ENCODE data around the gene RAD52.

The RAD52 gene

DNA sequence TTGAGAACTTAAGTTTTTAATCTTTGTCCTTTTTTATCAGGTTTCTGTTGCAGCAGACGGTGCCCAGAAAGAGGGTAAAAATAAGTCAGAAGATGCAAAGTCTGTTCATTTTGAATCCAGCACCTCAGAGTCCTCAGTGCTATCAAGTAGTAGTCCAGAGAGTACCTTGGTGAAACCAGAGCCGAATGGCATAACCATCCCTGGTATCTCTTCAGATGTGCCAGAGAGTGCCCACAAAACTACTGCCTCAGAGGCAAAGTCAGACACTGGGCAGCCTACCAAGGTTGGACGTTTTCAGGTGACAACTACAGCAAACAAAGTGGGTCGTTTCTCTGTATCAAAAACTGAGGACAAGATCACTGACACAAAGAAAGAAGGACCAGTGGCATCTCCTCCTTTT lies 53.5 kb downstream of the RAD52 start:
- peaks cover 23% of the 10 kb centered on the region for H3K36me3 Mint-ChIP-seq

DNA sequence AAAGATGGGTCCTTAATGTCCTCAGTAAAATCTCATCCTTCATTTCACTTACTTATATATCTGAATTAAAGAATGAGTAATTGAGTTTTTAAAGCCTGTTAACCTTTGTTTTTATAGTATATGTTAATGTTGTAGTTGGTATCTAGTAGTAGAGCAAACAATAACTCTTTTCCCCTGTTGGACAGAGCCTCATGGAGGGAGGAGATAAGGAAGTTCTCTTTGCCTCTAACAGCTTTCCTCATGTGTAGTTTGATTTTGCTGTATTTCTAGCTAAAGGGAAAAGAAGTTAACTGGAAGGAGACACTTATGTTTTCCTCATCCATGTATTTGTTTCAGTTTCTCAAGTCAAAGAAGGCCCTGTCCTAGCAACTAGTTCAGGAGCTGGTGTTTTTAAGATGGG lies 55.3 kb downstream of the RAD52 start:
- Mint-ChIP-seq H3K4me3 (no peak overlapping the region), H3K27ac (no peak overlapping the region), H3K27me3 (no peaks in the 10 kb centered on the region), H3K36me3 (peaks cover 19% of the 10 kb centered on the region), H3K4me1 (no peaks in the 10 kb centered on the region), H3K9me3 (no peaks in the 10 kb centered on the region)
- DNase-seq (ENCODE audit: low spot score in 2 of 2) (no peak), ATAC-seq (ENCODE audit: low read depth) (no peak)

More for the DNA sequence above, 53.5 kb downstream of the RAD52 start:
- no peaks in the 10 kb centered on the region for H3K4me1 Mint-ChIP-seq
- H3K4me3 Mint-ChIP-seq: no peak overlapping the region
- DNase-seq (ENCODE audit: low spot score in 2 of 2) (no peak), ATAC-seq (ENCODE audit: low read depth) (no peak)
- H3K9me3 Mint-ChIP-seq: no peaks in the 10 kb centered on the region
- H3K27me3 Mint-ChIP-seq: no peaks in the 10 kb centered on the region
- no peak overlapping the region for H3K27ac Mint-ChIP-seq

DNA sequence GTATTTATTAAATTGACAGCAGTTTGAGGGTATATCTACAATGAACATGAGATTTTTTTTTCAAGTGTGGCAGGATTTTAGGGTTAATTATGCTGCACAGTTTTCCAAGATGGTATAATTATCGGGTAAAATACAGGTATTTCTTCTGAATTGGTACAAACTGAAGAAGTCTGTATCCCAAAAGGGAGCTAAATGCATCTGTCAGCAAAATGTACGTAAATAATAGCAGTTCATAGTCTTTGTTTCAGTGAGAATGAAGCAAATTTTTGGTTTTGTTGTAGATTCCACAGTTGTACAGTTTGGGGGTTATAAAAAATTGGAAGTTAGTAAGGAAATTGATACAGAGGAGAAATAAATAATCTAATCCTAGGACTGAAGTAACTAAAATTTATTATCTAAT lies 63.3 kb downstream of the RAD52 start:
- peak overlapping the region; percentile 81 for H3K27ac Mint-ChIP-seq
- H3K9me3 Mint-ChIP-seq: no peaks in the 10 kb centered on the region
- no peak for ATAC-seq (ENCODE audit: low read depth)
- no peaks in the 10 kb centered on the region for H3K27me3 Mint-ChIP-seq
- no peak overlapping the region for H3K4me3 Mint-ChIP-seq
- DNase-seq (ENCODE audit: low spot score in 2 of 2): no peak
- peaks cover 45% of the 10 kb centered on the region for H3K36me3 Mint-ChIP-seq
- no peaks in the 10 kb centered on the region for H3K4me1 Mint-ChIP-seq

DNA sequence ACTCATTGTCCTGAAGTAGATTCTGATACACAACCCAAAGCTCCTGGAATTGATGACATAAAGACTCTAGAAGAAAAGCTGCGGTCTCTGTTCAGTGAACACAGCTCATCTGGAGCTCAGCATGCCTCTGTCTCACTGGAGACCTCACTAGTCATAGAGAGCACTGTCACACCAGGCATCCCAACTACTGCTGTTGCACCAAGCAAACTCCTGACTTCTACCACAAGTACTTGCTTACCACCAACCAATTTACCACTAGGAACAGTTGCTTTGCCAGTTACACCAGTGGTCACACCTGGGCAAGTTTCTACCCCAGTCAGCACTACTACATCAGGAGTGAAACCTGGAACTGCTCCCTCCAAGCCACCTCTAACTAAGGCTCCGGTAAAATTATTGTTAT lies 63.8 kb downstream of the RAD52 start:
- no peaks in the 10 kb centered on the region for H3K4me1 Mint-ChIP-seq
- H3K36me3 Mint-ChIP-seq: peaks cover 44% of the 10 kb centered on the region
- DNase-seq (ENCODE audit: low spot score in 2 of 2): no peak
- no peaks in the 10 kb centered on the region for H3K9me3 Mint-ChIP-seq
- H3K27ac Mint-ChIP-seq: peak overlapping the region; percentile 81
- no peak overlapping the region for H3K4me3 Mint-ChIP-seq
- ATAC-seq (ENCODE audit: low read depth): no peak
- no peaks in the 10 kb centered on the region for H3K27me3 Mint-ChIP-seq

DNA sequence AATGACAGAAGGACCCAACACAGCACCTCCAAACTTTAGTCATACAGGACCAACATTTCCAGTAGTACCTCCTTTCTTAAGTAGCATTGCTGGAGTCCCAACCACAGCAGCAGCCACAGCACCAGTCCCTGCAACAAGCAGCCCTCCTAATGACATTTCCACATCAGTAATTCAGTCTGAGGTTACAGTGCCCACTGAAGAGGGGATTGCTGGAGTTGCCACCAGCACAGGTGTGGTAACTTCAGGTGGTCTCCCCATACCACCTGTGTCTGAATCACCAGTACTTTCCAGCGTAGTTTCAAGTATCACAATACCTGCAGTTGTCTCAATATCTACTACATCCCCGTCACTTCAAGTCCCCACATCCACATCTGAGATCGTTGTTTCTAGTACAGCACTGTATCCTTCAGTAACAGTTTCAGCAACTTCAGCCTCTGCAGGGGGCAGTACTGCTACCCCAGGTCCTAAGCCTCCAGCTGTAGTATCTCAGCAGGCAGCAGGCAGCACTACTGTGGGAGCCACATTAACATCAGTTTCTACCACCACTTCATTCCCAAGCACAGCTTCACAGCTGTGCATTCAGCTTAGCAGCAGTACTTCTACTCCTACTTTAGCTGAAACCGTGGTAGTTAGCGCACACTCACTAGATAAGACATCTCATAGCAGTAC lies 64.6 kb downstream of the RAD52 start:
- ATAC-seq (ENCODE audit: low read depth) (no peak), DNase-seq (ENCODE audit: low spot score in 2 of 2) (no peak)
- Mint-ChIP-seq H3K9me3 (no peaks in the 10 kb centered on the region), H3K36me3 (peaks cover 47% of the 10 kb centered on the region), H3K27ac (peak overlapping the region; percentile 81), H3K27me3 (no peaks in the 10 kb centered on the region), H3K4me3 (no peak overlapping the region), H3K4me1 (no peaks in the 10 kb centered on the region)

DNA sequence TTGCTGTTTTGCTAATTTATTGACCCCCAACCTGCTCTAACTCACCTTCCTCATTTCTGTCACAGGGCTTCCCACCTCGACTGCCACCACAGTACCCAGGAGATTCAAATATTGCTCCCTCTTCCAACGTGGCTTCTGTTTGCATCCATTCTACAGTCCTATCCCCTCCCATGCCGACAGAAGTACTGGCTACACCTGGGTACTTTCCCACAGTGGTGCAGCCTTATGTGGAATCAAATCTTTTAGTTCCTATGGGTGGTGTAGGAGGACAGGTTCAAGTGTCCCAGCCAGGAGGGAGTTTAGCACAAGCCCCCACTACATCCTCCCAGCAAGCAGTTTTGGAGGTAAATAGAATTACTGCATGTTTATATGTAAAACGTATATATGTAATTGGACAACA lies 68.8 kb downstream of the RAD52 start:
- Mint-ChIP-seq H3K9me3 (no peaks in the 10 kb centered on the region), H3K27me3 (no peaks in the 10 kb centered on the region), H3K27ac (peak overlapping the region; percentile 56), H3K4me1 (no peaks in the 10 kb centered on the region), H3K4me3 (no peak overlapping the region), H3K36me3 (peaks cover 44% of the 10 kb centered on the region)
- ATAC-seq (ENCODE audit: low read depth) (no peak), DNase-seq (ENCODE audit: low spot score in 2 of 2) (no peak)

DNA sequence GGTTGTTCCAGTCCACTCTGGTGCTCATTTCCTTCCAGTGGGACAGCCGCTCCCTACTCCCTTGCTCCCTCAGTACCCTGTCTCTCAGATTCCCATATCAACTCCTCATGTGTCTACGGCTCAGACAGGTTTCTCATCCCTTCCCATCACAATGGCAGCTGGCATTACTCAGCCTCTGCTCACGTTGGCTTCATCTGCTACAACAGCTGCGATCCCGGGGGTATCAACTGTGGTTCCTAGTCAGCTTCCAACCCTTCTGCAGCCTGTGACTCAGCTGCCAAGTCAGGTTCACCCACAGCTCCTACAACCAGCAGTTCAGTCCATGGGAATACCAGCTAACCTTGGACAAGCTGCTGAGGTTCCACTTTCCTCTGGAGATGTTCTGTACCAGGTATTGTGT lies 69.9 kb downstream of the RAD52 start:
- Mint-ChIP-seq H3K36me3 (peaks cover 34% of the 10 kb centered on the region), H3K4me3 (no peak overlapping the region), H3K27me3 (no peaks in the 10 kb centered on the region), H3K9me3 (no peaks in the 10 kb centered on the region), H3K27ac (peak overlapping the region; percentile 56), H3K4me1 (no peaks in the 10 kb centered on the region)
- DNase-seq (ENCODE audit: low spot score in 2 of 2) (no peak), ATAC-seq (ENCODE audit: low read depth) (no peak)

DNA sequence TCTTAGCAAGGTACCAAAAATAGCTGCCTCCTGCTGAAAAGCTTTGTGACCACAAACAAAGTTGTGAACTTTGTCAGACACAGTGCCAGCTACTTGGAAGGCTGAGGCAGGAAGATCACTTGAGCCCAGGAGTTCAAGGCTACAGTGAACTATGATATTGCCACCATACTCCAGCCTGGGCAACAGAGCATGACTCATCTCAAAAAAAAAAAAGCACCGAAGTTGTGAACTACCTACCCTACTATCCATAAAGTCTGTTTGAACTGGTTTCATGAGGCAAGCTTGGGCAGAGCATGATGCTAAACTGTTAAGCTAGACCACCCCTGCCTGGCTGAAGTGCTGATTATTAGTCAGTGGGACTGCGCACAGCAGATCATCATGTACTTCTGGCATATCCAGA lies 75.5 kb downstream of the RAD52 start:
- no peak overlapping the region for H3K27ac Mint-ChIP-seq
- H3K27me3 Mint-ChIP-seq: no peaks in the 10 kb centered on the region
- no peak overlapping the region for H3K4me3 Mint-ChIP-seq
- DNase-seq (ENCODE audit: low spot score in 2 of 2) (no peak), ATAC-seq (ENCODE audit: low read depth) (no peak)
- H3K4me1 Mint-ChIP-seq: no peaks in the 10 kb centered on the region
- H3K36me3 Mint-ChIP-seq: peaks cover 13% of the 10 kb centered on the region
- no peaks in the 10 kb centered on the region for H3K9me3 Mint-ChIP-seq

DNA sequence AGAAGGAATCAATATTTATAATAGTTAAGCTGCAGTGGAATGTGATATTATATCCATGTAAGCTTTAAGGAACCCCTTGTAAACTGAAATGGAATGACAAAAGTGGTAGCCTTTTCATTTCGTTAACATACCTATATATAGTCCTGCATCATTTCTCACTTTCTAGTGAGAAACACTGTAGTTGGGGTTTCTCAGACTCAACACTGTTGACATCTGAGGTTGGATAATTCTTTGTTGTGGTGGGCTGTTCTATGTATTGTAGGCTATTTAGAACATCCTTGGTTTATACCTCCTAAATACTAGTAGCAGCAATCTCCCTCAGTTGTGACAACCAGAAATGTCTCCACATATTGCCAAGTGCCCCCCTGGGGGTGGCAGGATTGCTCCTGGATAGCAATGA lies 79.1 kb downstream of the RAD52 start:
- ATAC-seq (ENCODE audit: low read depth): no peak
- Mint-ChIP-seq H3K4me1 (no peaks in the 10 kb centered on the region), H3K27ac (no peak overlapping the region), H3K9me3 (no peaks in the 10 kb centered on the region), H3K27me3 (no peaks in the 10 kb centered on the region), H3K4me3 (no peak overlapping the region), H3K36me3 (peaks cover 19% of the 10 kb centered on the region)
- DNase-seq (ENCODE audit: low spot score in 2 of 2): no peak

DNA sequence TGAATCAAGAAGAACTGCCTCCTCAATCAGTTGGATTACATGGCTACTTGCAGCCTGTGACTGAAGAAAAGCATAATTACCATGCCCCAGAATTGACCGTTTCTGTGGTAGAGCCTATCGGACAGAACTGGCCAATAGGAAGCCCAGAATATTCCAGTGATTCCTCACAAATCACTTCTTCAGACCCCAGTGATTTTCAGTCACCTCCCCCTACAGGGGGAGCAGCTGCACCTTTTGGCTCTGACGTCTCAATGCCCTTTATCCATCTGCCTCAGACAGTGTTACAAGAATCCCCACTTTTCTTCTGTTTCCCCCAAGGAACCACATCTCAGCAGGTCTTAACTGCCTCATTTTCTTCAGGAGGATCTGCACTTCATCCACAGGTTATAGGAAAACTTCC lies 80.8 kb downstream of the RAD52 start:
- ATAC-seq (ENCODE audit: low read depth): no peak
- Mint-ChIP-seq H3K4me1 (no peaks in the 10 kb centered on the region), H3K4me3 (no peak overlapping the region), H3K27ac (no peak overlapping the region), H3K9me3 (no peaks in the 10 kb centered on the region), H3K36me3 (peaks cover 26% of the 10 kb centered on the region), H3K27me3 (no peaks in the 10 kb centered on the region)
- DNase-seq (ENCODE audit: low spot score in 2 of 2): no peak

DNA sequence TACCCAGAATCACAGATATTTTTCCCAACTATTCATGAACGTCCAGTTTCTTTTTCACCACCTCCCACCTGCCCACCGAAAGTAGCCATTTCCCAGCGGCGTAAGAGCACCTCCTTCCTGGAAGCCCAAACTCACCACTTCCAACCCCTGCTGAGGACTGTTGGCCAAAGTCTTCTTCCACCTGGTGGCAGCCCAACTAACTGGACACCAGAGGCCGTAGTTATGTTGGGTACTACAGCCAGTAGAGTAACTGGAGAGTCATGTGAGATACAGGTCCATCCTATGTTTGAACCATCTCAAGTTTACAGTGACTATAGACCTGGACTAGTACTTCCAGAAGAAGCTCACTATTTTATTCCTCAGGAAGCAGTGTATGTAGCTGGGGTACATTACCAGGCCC lies 81.6 kb downstream of the RAD52 start:
- H3K4me3 Mint-ChIP-seq: no peak overlapping the region
- H3K36me3 Mint-ChIP-seq: peaks cover 27% of the 10 kb centered on the region
- no peak for DNase-seq (ENCODE audit: low spot score in 2 of 2)
- H3K4me1 Mint-ChIP-seq: no peaks in the 10 kb centered on the region
- H3K27me3 Mint-ChIP-seq: no peaks in the 10 kb centered on the region
- peak overlapping the region; percentile 38 for H3K27ac Mint-ChIP-seq
- no peak for ATAC-seq (ENCODE audit: low read depth)
- H3K9me3 Mint-ChIP-seq: no peaks in the 10 kb centered on the region

DNA sequence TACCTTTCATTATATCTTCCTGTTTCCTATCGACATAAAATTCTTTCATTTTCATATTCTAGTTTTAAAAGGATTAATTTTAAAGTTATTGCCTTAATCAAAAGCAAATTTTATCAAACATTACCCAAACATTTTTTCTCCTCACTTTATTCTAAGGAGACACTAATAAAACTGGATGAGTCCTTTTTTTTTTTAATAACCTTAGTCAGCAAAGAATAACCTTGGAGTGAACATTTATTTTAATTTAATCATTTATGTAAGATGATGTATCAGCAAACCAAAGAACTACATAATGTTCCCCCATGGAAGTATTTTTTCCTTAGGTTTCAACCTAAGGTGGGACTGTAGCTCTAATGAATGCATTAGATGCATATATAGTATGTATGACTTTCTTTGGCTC lies 83.9 kb downstream of the RAD52 start:
- H3K27me3 Mint-ChIP-seq: no peaks in the 10 kb centered on the region
- H3K27ac Mint-ChIP-seq: no peak overlapping the region
- H3K4me1 Mint-ChIP-seq: no peaks in the 10 kb centered on the region
- DNase-seq (ENCODE audit: low spot score in 2 of 2): no peak
- no peak overlapping the region for H3K4me3 Mint-ChIP-seq
- H3K36me3 Mint-ChIP-seq: peaks cover 34% of the 10 kb centered on the region
- H3K9me3 Mint-ChIP-seq: no peaks in the 10 kb centered on the region
- no peak for ATAC-seq (ENCODE audit: low read depth)

DNA sequence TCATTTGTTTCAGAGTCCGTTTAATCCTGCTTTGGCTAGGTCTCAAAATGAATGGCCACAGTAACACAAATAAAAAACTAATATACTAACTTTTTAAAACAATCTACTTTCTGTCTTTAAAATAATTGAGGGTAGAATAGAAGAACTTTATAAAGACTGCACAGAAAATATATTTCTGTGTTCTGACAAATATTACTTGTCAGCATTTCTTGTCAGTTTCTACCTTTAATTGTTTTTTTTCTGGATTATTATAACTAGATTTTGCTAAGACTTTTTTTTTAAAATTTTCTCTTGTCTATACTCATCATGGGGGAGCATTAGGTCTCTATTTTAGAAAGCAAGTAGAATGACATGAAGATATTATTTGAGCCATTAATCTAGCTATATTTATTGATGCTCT lies 86.2 kb downstream of the RAD52 start:
- no peak for ATAC-seq (ENCODE audit: low read depth)
- Mint-ChIP-seq H3K36me3 (peaks cover 30% of the 10 kb centered on the region), H3K4me3 (no peak overlapping the region), H3K9me3 (no peaks in the 10 kb centered on the region), H3K27me3 (no peaks in the 10 kb centered on the region), H3K4me1 (no peaks in the 10 kb centered on the region), H3K27ac (peak overlapping the region; percentile 62)
- no peak for DNase-seq (ENCODE audit: low spot score in 2 of 2)

DNA sequence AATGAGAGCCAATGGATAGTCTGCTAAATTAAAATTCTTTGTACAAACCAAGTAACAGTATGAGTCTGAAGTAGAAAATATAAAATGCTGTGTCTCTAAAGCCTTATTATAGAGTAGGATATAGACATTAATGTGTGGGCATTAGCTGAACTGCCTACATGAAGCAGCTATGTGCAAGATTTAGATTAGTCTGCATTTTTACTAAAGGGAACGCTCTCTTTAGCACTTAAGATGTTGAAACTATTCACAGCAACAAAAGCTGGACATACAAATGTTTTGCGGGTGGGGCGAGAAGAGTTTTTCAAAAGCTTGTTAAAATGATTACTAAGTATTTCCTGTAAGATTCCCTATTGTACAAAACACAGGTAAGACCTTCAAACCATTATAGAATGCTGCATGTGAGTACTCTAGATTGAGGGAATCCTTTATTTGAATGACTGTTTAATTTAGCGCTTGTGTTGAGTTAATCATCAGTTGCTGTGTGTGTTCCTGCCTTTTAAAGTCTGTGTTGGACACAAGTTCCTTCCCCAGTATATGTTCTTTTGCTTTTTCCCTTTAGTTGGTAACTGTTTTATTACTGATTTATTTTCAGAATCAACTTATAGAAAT lies 87.1 kb downstream of the RAD52 start:
- Mint-ChIP-seq H3K9me3 (no peaks in the 10 kb centered on the region), H3K4me1 (no peaks in the 10 kb centered on the region), H3K36me3 (peaks cover 29% of the 10 kb centered on the region), H3K27me3 (no peaks in the 10 kb centered on the region), H3K4me3 (no peak overlapping the region), H3K27ac (peak overlapping the region; percentile 62)
- DNase-seq (ENCODE audit: low spot score in 2 of 2): no peak
- no peak for ATAC-seq (ENCODE audit: low read depth)

Data from memory B cell (primary cell).